ENCODE data around the gene THAP4. TPM values are rescaled to one million over a fixed set of nuclear protein-coding genes. Genes with fewer than 3 reads are reported as not detected.

Gene THAP4
- total and polyA plus RNA-seq, 5 experiments from 2014 or later, result 28.4 to 58.4 (median 31.8) TPM

DNA sequence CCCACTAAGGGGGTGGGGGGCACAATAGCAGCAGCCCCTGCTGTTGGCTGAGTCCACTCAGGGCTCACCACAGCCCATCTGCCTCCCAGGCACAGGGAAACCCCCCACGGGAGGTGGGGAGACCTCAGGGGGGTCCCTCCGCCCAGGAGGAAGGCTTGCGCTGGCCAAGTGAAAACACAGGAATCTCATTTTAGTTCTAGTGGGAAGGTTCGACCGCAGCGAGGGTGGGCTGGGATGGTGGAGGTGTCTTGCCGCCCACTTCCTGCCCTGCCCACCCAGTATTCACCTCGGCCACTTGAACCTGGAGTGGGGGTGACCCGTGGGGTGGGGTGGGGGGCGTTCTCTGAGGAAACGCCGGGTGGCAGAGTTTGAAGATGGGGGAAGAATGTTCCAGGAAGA, 85.4 kb downstream of the THAP4 start:
- POLR2A ChIA-PET, result no interaction called here
- Mint-ChIP-seq H3K4me3 (no peak overlapping the region), H3K27ac (no peak overlapping the region), H3K36me3 (peaks cover 0 to 3% (median under 1%) of the 10 kb centered on the region in 3 donors), H3K4me1 (peaks cover 0 to 3% (median under 1%) of the 10 kb centered on the region in 4 donors), H3K9me3 (peaks cover 0 to 11% (median 2%) of the 10 kb centered on the region in 9 donors), H3K27me3 (peaks cover 11 to 56% (median 28%) of the 10 kb centered on the region in 5 donors)
- ATAC-seq, result no peak
- peak in 1 of 10 donors; percentile 27 for DNase-seq

DNA sequence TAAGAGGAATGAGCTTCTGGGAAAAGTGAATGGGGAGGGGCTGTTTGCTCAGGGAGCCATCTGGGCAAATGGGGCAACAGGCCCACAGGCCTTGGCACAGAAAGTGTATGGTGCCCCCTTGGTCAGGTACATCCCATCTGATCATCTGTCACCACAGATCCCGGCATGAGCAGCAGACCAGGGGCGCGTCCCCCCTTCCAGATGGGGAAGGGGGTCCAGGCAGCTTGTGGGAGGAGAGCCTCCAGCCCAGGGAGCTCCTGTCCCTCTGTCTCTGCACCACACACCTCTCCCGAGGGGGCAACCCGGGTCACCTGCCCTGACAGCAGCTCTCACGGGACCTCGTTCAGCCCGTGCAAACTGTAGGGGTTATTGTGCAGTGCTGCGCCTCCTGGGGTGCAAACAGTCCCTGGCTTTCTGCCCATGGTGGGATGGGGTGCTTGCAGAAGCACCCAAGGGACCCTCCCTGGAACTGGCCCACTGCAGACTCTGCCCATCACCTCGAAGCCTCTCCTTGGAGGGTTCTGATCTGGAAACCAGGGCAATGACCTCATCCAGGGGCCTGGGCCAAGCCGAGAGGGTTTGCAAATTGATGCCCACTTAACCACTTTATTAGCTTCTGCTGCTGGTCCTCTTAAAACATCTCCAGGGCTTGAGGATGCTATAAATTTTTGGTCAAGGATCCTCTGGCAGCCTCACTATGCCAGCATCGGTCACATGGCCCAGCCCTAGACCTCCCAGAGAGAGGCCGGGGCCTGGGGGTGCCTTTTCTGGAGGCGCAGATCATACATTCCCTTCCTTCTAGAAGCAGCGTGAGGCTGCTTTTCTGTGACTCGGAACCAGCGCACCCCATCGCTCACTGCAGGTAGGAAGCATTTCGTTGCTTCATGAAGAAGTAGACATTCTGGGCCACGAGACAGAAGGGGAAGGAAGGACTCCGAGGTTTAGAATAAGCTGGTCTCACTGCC, 86.1 kb downstream of the THAP4 start:
- H3K4me3 Mint-ChIP-seq, result no peak overlapping the region
- POLR2A ChIA-PET, result no interaction called here
- H3K4me1 Mint-ChIP-seq, result peaks cover 0 to 3% (median under 1%) of the 10 kb centered on the region in 4 donors
- DNase-seq (peak in 1 of 10 donors; percentile 51), ATAC-seq (no peak)
- H3K36me3 Mint-ChIP-seq, result no peaks in the 10 kb centered on the region
- no peak overlapping the region for H3K27ac Mint-ChIP-seq
- peaks cover 0 to 5% (median 0%) of the 10 kb centered on the region in 9 donors for H3K9me3 Mint-ChIP-seq
- H3K27me3 Mint-ChIP-seq, result peaks cover 11 to 52% (median 24%) of the 10 kb centered on the region in 5 donors

- Mint-ChIP-seq H3K9me3 (no peaks in the 10 kb centered on the region), H3K36me3 (no peaks in the 10 kb centered on the region), H3K27me3 (peaks cover 7 to 49% (median 24%) of the 10 kb centered on the region in 5 donors), H3K4me3 (no peak overlapping the region), H3K27ac (no peak overlapping the region), H3K4me1 (no peaks in the 10 kb centered on the region)
- DNase-seq (peak in 1 of 10 donors; percentile 19), ATAC-seq (no peak)
- POLR2A ChIA-PET, result no interaction called here
Measured at GRCh38 chr2:241548451-241548835, 88.5 kb downstream of the THAP4 start.

DNA sequence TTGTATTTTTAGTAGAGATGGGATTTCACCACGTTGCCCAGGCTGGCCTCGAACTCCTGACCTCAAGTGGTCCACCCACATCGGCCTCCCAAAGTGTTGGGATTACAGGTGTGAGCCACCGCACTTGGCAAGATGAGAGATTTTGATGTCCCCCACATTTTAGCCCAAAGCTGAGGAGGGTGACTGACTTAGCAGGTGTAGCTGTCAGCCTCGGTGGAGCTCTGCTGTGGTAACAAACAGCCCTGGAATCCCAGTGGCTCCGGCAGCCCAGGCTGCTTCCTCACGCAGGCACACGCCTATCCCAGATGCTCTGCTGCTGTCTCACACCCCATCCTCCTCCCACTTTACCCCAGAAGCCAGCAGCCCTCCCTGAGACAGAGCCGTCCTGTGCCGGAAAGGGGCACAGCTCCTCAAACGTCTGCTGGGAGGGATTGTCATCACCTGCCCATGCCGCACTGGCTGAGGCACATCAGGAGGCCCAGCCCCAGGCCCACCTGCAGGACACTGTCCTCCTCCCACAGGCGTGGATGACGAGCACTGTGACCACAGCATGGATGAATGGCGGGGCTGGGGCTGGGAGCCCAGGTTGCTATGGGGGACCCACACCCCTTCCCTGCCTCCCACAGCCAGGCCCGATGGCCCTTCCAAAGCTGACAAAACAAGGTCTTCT, 89.0 kb downstream of the THAP4 start:
- Mint-ChIP-seq H3K27ac (no peak overlapping the region), H3K9me3 (no peaks in the 10 kb centered on the region), H3K4me1 (no peaks in the 10 kb centered on the region), H3K4me3 (no peak overlapping the region), H3K27me3 (peaks cover 7 to 52% (median 26%) of the 10 kb centered on the region in 5 donors), H3K36me3 (no peaks in the 10 kb centered on the region)
- POLR2A ChIA-PET, result no interaction called here
- peak in 1 of 10 donors; percentile 51 for DNase-seq
- ATAC-seq, result no peak

GRCh38 chr2:241546771-241547498, 90.0 kb downstream of the THAP4 start:
- Mint-ChIP-seq H3K27me3 (peaks cover 6 to 55% (median 23%) of the 10 kb centered on the region in 5 donors), H3K4me1 (peaks cover 0 to 2% (median 0%) of the 10 kb centered on the region in 4 donors), H3K27ac (no peak overlapping the region), H3K4me3 (no peak overlapping the region), H3K36me3 (no peaks in the 10 kb centered on the region), H3K9me3 (no peaks in the 10 kb centered on the region)
- ATAC-seq, result no peak
- DNase-seq, result peak in 1 of 10 donors; percentile 45
- POLR2A ChIA-PET, result interaction anchor here (0.6 kb wide), 1 partner anchor 671 kb away, joined by 3 read pairs; no protein-coding TSS in a partner anchor

- no peak for ATAC-seq
- H3K27me3 Mint-ChIP-seq, result peaks cover 6 to 45% (median 15%) of the 10 kb centered on the region in 5 donors
Measured at GRCh38 chr2:241545523-241546473, 91.2 kb downstream of the THAP4 start.

GRCh38 chr2:241545106-241545505, 91.9 kb downstream of the THAP4 start:
- H3K4me1 Mint-ChIP-seq, result peaks cover 0 to 6% (median 2%) of the 10 kb centered on the region in 4 donors
- no peak overlapping the region for H3K4me3 Mint-ChIP-seq
- no peaks in the 10 kb centered on the region for H3K36me3 Mint-ChIP-seq
- H3K27me3 Mint-ChIP-seq, result peaks cover 7 to 45% (median 21%) of the 10 kb centered on the region in 5 donors
- no peak overlapping the region for H3K27ac Mint-ChIP-seq
- ATAC-seq, result no peak
- no peak for DNase-seq
- POLR2A ChIA-PET, result no interaction called here
- no peaks in the 10 kb centered on the region for H3K9me3 Mint-ChIP-seq

More at GRCh38 chr2:241545523-241546473, 91.2 kb downstream of the THAP4 start:
- POLR2A ChIA-PET, result no interaction called here
- Mint-ChIP-seq H3K4me3 (no peak overlapping the region), H3K36me3 (no peaks in the 10 kb centered on the region), H3K27ac (no peak overlapping the region), H3K4me1 (peaks cover 0 to 2% (median under 1%) of the 10 kb centered on the region in 4 donors), H3K9me3 (no peaks in the 10 kb centered on the region)
- DNase-seq, result no peak

GRCh38 chr2:241542278-241542605, 94.7 kb downstream of the THAP4 start:
- DNase-seq (peak in 1 of 10 donors; percentile 52), ATAC-seq (no peak)
- Mint-ChIP-seq H3K4me3 (peak overlapping the region in 3 of 10 donors; percentile 10 to 39 (median 10)), H3K4me1 (peaks cover 0 to 6% (median 2%) of the 10 kb centered on the region in 4 donors), H3K27me3 (peaks cover 7 to 41% (median 26%) of the 10 kb centered on the region in 5 donors), H3K9me3 (no peaks in the 10 kb centered on the region), H3K36me3 (no peaks in the 10 kb centered on the region), H3K27ac (no peak overlapping the region)
- POLR2A ChIA-PET, result no interaction called here

DNA sequence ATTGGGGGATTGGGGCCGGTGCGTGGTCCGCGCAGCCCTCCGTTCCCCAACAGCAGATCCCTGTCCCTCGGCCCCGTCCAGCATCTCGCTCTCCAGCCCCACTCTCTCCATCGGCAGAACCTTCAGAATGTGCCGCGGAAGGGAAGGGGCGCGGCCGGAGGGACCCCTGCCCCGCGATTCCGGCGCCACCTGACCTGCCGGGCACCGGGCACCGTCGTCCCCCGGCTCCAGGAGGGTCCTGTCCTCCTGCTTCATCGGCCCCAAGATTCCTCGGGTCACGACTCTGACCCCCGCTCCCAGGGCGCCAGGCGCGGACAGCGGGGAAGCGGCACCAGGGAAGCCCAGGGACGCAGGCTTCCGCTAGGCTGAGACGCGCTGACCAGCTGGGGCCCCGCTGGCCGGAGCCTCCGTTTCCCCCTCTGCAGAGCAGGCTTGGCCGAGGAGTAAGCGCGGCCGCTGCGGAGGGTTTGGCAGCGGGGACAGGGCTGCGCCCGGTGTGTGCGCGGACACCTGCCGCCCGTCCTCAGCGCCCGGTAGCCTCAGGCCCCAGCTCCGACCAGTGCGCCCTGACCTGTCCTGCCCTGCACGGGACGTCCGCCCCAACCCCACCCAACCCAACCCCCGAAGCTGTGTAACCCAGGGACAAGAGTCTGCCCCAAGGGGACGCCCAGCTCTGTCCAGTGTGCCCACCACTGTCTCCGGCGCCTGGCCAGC, 95.2 kb downstream of the THAP4 start:
- no peak overlapping the region for H3K27ac Mint-ChIP-seq
- ATAC-seq, result no peak
- peak in 1 of 10 donors; percentile 48 for DNase-seq

DNA sequence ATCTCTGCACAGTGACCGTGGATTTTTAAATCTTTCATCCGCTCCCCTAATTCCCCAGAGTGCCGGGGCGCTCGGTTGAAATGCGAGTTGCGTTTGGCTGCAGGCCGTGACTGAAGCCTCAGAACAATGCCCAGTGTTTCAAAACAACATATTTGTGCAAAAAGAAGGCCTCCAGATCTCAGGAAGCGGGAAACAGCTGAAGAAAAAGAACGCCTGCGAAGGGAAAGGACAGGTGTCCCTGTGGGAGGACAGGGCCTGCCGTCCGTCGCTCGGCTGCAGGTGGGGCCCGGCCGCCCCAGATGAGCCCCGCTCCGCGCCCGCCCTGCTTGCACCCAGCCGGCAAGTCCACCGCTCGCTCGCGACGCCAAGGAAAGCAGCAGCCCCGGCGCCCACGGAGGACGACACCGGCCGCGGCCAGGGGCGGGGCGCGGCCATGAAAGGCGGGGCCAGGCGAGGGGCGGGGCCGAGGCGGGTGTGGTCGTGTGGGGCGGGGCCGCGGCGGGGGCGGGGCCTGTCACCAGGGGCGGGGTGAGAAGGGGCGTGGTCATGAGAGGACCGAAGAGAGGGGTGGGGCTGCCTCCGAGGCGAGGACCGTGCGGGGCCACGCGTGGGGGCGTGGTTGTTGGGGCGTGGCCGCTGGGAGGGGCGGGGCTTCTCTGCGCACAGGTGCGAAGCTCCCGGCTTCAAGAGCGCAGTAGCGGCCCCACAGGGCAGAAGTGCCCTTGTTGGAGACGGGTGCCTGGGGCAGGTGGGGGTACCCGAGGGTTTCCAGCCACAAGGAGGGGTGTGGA, 96.0 kb downstream of the THAP4 start:
- POLR2A ChIA-PET, result no interaction called here
- Mint-ChIP-seq H3K36me3 (no peaks in the 10 kb centered on the region), H3K27me3 (peaks cover 8 to 39% (median 23%) of the 10 kb centered on the region in 5 donors), H3K27ac (peak overlapping the region in 1 of 10 donors; percentile 43), H3K4me1 (peaks cover 0 to 6% (median 2%) of the 10 kb centered on the region in 4 donors), H3K9me3 (no peaks in the 10 kb centered on the region), H3K4me3 (peak overlapping the region; percentile 20 to 77 (median 69))
- ATAC-seq (peak; percentile 83 to 85), DNase-seq (peak; percentile 43 to 73 (median 57))

More for the DNA sequence above, 95.2 kb downstream of the THAP4 start:
- Mint-ChIP-seq H3K9me3 (no peaks in the 10 kb centered on the region), H3K4me1 (peaks cover 0 to 6% (median 2%) of the 10 kb centered on the region in 4 donors), H3K36me3 (no peaks in the 10 kb centered on the region), H3K4me3 (peak overlapping the region in 2 of 10 donors; percentile 23 to 26), H3K27me3 (peaks cover 7 to 37% (median 23%) of the 10 kb centered on the region in 5 donors)
- POLR2A ChIA-PET, result no interaction called here
